GM18502 (cell line): ENCODE results near the gene XAGE2.

Source experiments
- ATAC-seq: cut with Tn5 transposase; IDR thresholded peaks from one replicate; pipeline ENCODE4 v1.9.1; 2021; ENCODE audit warnings: mild to moderate bottlenecking; ENCODE audit not compliant: unreplicated experiment, poor library complexity

The XAGE2 gene

GRCh38 chrX:52422884-52423283 lies 54.1 kb downstream of the XAGE2 start:
- no peak for ATAC-seq

- ATAC-seq = no peak
Observed at GRCh38 chrX:52424656-52425055, 55.8 kb downstream of the XAGE2 start.
